ENCODE measurements around the gene MACROD1.

Gene MACROD1

GRCh38 chr11:64013141-64013896, 152.6 kb downstream of the MACROD1 start:
- no peak for TF ChIP-seq POLR2A (IDR thresholded peaks at IDR 0.05; ENCODE audit: extremely low read depth, insufficient read length)
- no peak for DNase-seq (ENCODE audit: low read depth)
- H3K4me3 ChIP-seq (ENCODE audit: low read depth, low read length) = no peak overlapping the region

GRCh38 chr11:64011371-64011770, 154.5 kb downstream of the MACROD1 start:
- TF ChIP-seq MYC (IDR thresholded peaks at IDR 0.05; ENCODE audit: low read depth, low read length) = no peak
- no peak for TF ChIP-seq MAX (IDR thresholded peaks at IDR 0.05; ENCODE audit: low read depth, low read length)
- no peak for TF ChIP-seq CTCF (IDR thresholded peaks at IDR 0.05; ENCODE audit: low read depth, low read length)
- no peak for TF ChIP-seq POLR2A (IDR thresholded peaks at IDR 0.05; ENCODE audit: extremely low read depth, insufficient read length)
- DNase-seq (ENCODE audit: low read depth) = no peak
- no peak overlapping the region for H3K4me3 ChIP-seq (ENCODE audit: low read depth, low read length)

- H3K4me3 ChIP-seq (ENCODE audit: low read depth, low read length) = no peak overlapping the region
- DNase-seq (ENCODE audit: low read depth) = no peak
- no peak for TF ChIP-seq POLR2A (IDR thresholded peaks at IDR 0.05; ENCODE audit: extremely low read depth, insufficient read length)
- TF ChIP-seq MAX (IDR thresholded peaks at IDR 0.05; ENCODE audit: low read depth, low read length) = no peak
- no peak for TF ChIP-seq MYC (IDR thresholded peaks at IDR 0.05; ENCODE audit: low read depth, low read length)
- no peak for TF ChIP-seq CTCF (IDR thresholded peaks at IDR 0.05; ENCODE audit: low read depth, low read length)
These were observed 155.1 kb downstream of the MACROD1 start for GRCh38 chr11:64010783-64011182.

- TF ChIP-seq MAX (IDR thresholded peaks at IDR 0.05; ENCODE audit: low read depth, low read length) (no peak), MYC (IDR thresholded peaks at IDR 0.05; ENCODE audit: low read depth, low read length) (no peak), CTCF (IDR thresholded peaks at IDR 0.05; ENCODE audit: low read depth, low read length) (no peak), POLR2A (IDR thresholded peaks at IDR 0.05; ENCODE audit: extremely low read depth, insufficient read length) (no peak)
- H3K4me3 ChIP-seq (ENCODE audit: low read depth, low read length) = no peak overlapping the region
- DNase-seq (ENCODE audit: low read depth) = no peak
These were observed 156.2 kb downstream of the MACROD1 start for GRCh38 chr11:64009710-64010109.

GRCh38 chr11:64008914-64009633, 156.8 kb downstream of the MACROD1 start:
- no peak for TF ChIP-seq CTCF (IDR thresholded peaks at IDR 0.05; ENCODE audit: low read depth, low read length)
- no peak for TF ChIP-seq MYC (IDR thresholded peaks at IDR 0.05; ENCODE audit: low read depth, low read length)
- TF ChIP-seq MAX (IDR thresholded peaks at IDR 0.05; ENCODE audit: low read depth, low read length) = no peak
- TF ChIP-seq POLR2A (IDR thresholded peaks at IDR 0.05; ENCODE audit: extremely low read depth, insufficient read length) = no peak
- DNase-seq (ENCODE audit: low read depth) = no peak
- no peak overlapping the region for H3K4me3 ChIP-seq (ENCODE audit: low read depth, low read length)

- no peak overlapping the region for H3K4me3 ChIP-seq (ENCODE audit: low read depth, low read length)
- TF ChIP-seq MAX (IDR thresholded peaks at IDR 0.05; ENCODE audit: low read depth, low read length) (no peak), CTCF (IDR thresholded peaks at IDR 0.05; ENCODE audit: low read depth, low read length) (no peak), MYC (IDR thresholded peaks at IDR 0.05; ENCODE audit: low read depth, low read length) (no peak)
- no peak for DNase-seq (ENCODE audit: low read depth)
These were observed 157.5 kb downstream of the MACROD1 start for GRCh38 chr11:64008283-64008913.
